HG02884 (cell line): ENCODE results near the gene TARS2.

Source experiments
- ATAC-seq: cut with Tn5 transposase; IDR thresholded peaks from one replicate; pipeline ENCODE4 v1.9.1; 2021; ENCODE audit warnings: mild to moderate bottlenecking, moderate library complexity; ENCODE audit not compliant: unreplicated experiment

Gene TARS2

GRCh38 chr1:150555198-150555970 lies 68.2 kb downstream of the TARS2 start:
- no peak for ATAC-seq

- no peak for ATAC-seq
Measured at GRCh38 chr1:150555971-150556865, 69.0 kb downstream of the TARS2 start.

DNA sequence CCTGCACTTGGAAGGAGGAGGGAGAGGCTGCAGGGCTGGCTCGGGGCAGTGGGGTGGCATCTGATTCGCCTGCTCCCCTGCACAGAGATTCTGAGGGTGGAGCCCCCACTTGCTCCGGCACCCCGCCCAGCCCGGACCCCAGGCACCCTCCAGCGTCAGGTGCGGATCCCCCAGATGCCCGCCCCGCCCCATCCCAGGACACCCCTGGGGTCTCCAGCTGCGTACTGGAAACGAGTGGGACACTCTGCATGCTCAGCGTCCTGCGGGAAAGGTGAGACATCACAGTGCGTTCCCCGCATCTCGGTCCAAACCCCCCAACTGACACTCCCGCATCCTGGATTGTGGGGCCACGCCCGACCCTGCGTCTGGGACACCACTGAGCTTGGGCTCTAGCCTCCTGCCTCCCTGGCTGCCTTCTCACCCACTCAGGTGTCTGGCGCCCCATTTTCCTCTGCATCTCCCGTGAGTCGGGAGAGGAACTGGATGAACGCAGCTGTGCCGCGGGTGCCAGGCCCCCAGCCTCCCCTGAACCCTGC lies 69.9 kb downstream of the TARS2 start:
- ATAC-seq, result no peak
